Neuronal stem cell (in vitro differentiated cells): Measurements from ENCODE around the gene SOCS1.
"Not testable (repeated sequence)": the region's sequence is repeated elsewhere in the genome, so short reads cannot be mapped to it uniquely, and the experiment has no call there.

Experiments
- DNase-seq: peaks from one replicate; pipeline ENCODE4 v3.0.0-alpha.2; 2013; ENCODE audit warnings: low spot score
- H2AFZ ChIP-seq: one replicate; pipeline ENCODE4 v1.6.1; 2013; ENCODE audit warnings: mild to moderate bottlenecking, low read length, inconsistent platforms
- H2AK5ac ChIP-seq: 2 replicates; pipeline ENCODE4 v1.6.1; 2013; ENCODE audit warnings: low read depth, mild to moderate bottlenecking, inconsistent platforms, low read length, moderate library complexity, mixed read lengths
- H2BK120ac ChIP-seq: 2 replicates; pipeline ENCODE4 v1.6.1; 2013; ENCODE audit warnings: low read depth, mild to moderate bottlenecking, inconsistent platforms, low read length, moderate library complexity, mixed read lengths
- H2BK12ac ChIP-seq: one replicate; pipeline ENCODE4 v1.6.1; 2013; ENCODE audit warnings: low read length, inconsistent platforms
- H2BK15ac ChIP-seq: 2 replicates; pipeline ENCODE4 v1.6.1; 2013; ENCODE audit warnings: mild to moderate bottlenecking, low read length, inconsistent platforms, mixed read lengths
- H2BK5ac ChIP-seq: one replicate; pipeline ENCODE4 v1.6.1; 2013; ENCODE audit warnings: inconsistent platforms, mild to moderate bottlenecking, low read length, moderate library complexity
- H3K14ac ChIP-seq: one replicate; pipeline ENCODE4 v1.6.1; 2013; ENCODE audit warnings: low read length, inconsistent platforms
- H3K18ac ChIP-seq: 2 replicates; pipeline ENCODE4 v1.6.1; 2013; ENCODE audit warnings: low read length, inconsistent platforms
- H3K23ac ChIP-seq: 2 replicates; pipeline ENCODE4 v1.6.1; 2013; ENCODE audit warnings: low read depth, mild to moderate bottlenecking, mixed read lengths, low read length, inconsistent platforms; ENCODE audit not compliant: poor library complexity
- H3K27ac ChIP-seq: replicated peaks from 3 replicates; pipeline ENCODE4 v1.5.1; 2013; ENCODE audit warnings: low read length, inconsistent platforms
- H3K27me3 ChIP-seq, 3 experiments: 2 replicates each; pipeline ENCODE4 v1.6.1; 2013; ENCODE audit warnings: low read length in 3 of 3, mild to moderate bottlenecking in 2 of 3, inconsistent platforms in 1 of 3, low read depth in 1 of 3, mixed read lengths in 1 of 3, moderate library complexity in 1 of 3; ENCODE audit not compliant: control insufficient read depth in 3 of 3, insufficient read depth in 3 of 3
- H3K36me3 ChIP-seq, 2 donors: replicated peaks in 1 of 2; 2 replicates each; pipeline ENCODE4 v1.6.1; 2013; ENCODE audit warnings: low read length in 2 of 2; ENCODE audit not compliant: control insufficient read depth in 2 of 2, insufficient read depth in 2 of 2
- H3K4ac ChIP-seq: 2 replicates; pipeline ENCODE4 v1.6.1; 2013; ENCODE audit warnings: inconsistent platforms, mild to moderate bottlenecking, low read length, moderate library complexity
- H3K4me1 ChIP-seq, 2 donors: 1 replicate in 1 of 2; 2 replicates in 1 of 2; pipeline ENCODE4 v1.6.1; 2013; ENCODE audit warnings: low read length in 2 of 2, low read depth in 1 of 2; ENCODE audit not compliant: control insufficient read depth in 2 of 2, insufficient read depth in 1 of 2
- H3K4me2 ChIP-seq: one replicate; pipeline ENCODE4 v1.6.1; 2013; ENCODE audit warnings: mild to moderate bottlenecking, low read length, inconsistent platforms; ENCODE audit not compliant: insufficient read depth, poor library complexity, severe bottlenecking
- H3K4me3 ChIP-seq, 2 donors: 2 replicates each; pipeline ENCODE4 v1.5.1; 2013; ENCODE audit warnings: low read length in 2 of 2, mild to moderate bottlenecking in 2 of 2, inconsistent platforms in 1 of 2, moderate library complexity in 1 of 2
- H3K79me1 ChIP-seq: one replicate; pipeline ENCODE4 v1.6.1; 2013; ENCODE audit warnings: low read depth, mild to moderate bottlenecking, inconsistent platforms, low read length, moderate library complexity
- H3K9ac ChIP-seq: one replicate; pipeline ENCODE4 v1.6.1; 2013; ENCODE audit warnings: mild to moderate bottlenecking, low read depth, low read length, inconsistent platforms; ENCODE audit not compliant: poor library complexity
- H3K9me3 ChIP-seq, 2 donors: replicated peaks in 1 of 2; 2 replicates each; pipeline versions ENCODE3 to v1.6.1; 2013; ENCODE audit warnings: low read length in 2 of 2, mild to moderate bottlenecking in 2 of 2, inconsistent platforms in 1 of 2, low read depth in 1 of 2, mixed read lengths in 1 of 2, moderate library complexity in 1 of 2; ENCODE audit not compliant: control insufficient read depth in 2 of 2, insufficient read depth in 1 of 2
- H4K8ac ChIP-seq: one replicate; pipeline ENCODE4 v1.6.1; 2013; ENCODE audit warnings: low read depth, mild to moderate bottlenecking, inconsistent platforms, low read length, moderate library complexity
- H4K91ac ChIP-seq: one replicate; pipeline ENCODE4 v1.6.1; 2013; ENCODE audit warnings: low read length, low read depth, mild to moderate bottlenecking, inconsistent platforms; ENCODE audit not compliant: poor library complexity
- WGBS, 2 donors: extraction: QIAGEN DNeasy Blood & Tissue Kit; methylation state at CpG; one replicate each; pipeline ENCODE4 v1.1.7; 2013; ENCODE audit warnings: missing lambda C conversion rate in 2 of 2, mixed read lengths in 1 of 2; ENCODE audit not compliant: insufficient read length in 2 of 2, insufficient replicate concordance in 1 of 2; ENCODE audit errors: extremely low coverage in 2 of 2; 5-methylcytosine and 5-hydroxymethylcytosine counted together

SOCS1 gene

DNA sequence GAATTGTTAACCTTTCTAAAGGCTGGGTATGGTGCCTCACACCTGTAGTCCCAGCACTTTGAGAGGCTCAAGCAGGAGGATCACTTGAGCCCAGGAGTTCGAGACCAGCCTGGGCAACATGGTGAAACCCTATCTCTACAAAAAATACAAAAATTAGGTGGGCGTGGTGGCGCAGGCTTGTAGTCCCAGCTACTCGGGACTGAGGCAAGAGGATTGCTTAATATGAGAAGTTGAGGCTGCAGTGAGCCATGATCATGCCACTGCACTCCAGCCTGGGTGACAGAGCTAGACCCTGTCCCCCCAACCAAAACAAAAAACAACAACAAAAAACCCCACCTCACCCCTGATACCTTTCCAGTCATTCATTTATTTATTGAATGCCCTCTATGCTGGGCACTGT, 33.7 kb upstream of the SOCS1 start:
- H3K4me1 ChIP-seq = peaks cover 8 to 16% of the 10 kb centered on the region in 2 donors
- not testable (repeated sequence) for H3K4ac ChIP-seq, DNase-seq, H4K91ac ChIP-seq, H3K4me2 ChIP-seq, H2AFZ ChIP-seq, H3K14ac ChIP-seq, H2BK12ac ChIP-seq, H4K8ac ChIP-seq, H3K27ac ChIP-seq, H3K4me3 ChIP-seq, H3K27me3 ChIP-seq, H2AK5ac ChIP-seq, H3K18ac ChIP-seq, H2BK5ac ChIP-seq, H3K9ac ChIP-seq, H3K9me3 ChIP-seq, H2BK120ac ChIP-seq, H3K36me3 ChIP-seq, H3K79me1 ChIP-seq, H2BK15ac ChIP-seq, H3K23ac ChIP-seq
- no CpG with 5 or more reads among the region's 4 CpGs for WGBS, 2 donors

DNA sequence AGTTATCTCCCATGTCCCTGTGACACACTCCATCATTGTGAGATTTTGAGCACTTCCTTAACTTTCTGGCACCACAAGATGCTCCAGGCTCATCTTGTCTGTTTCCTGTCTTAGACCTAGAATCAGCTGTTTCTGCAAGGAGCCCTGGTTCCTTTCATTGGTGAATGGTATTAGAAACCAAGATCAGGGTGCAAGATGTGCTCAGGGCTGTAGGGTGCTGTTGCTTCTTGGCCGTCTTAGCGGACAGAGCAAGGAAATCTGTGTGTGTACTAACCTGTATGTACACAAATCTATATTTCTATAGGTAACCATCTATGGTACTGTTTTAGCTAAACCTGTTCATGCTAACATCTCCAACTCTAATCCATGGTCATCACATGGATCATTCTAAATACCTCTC, 33.2 kb upstream of the SOCS1 start:
- H2BK120ac ChIP-seq = no peak overlapping the region
- H3K14ac ChIP-seq = no peak overlapping the region
- peaks cover 8 to 16% of the 10 kb centered on the region in 2 donors for H3K4me1 ChIP-seq
- no peak overlapping the region for H3K4me2 ChIP-seq
- no peak overlapping the region for H2AK5ac ChIP-seq
- no CpG with 5 or more reads among the region's 2 CpGs for WGBS, 2 donors
- no peak overlapping the region for H2BK5ac ChIP-seq
- H3K4ac ChIP-seq = no peak overlapping the region
- H4K8ac ChIP-seq = no peak overlapping the region
- H3K23ac ChIP-seq = no peak overlapping the region
- H3K79me1 ChIP-seq = no peaks in the 10 kb centered on the region
- no peak overlapping the region for H3K9ac ChIP-seq
- no peak overlapping the region for H2BK12ac ChIP-seq
- H3K36me3 ChIP-seq = no peaks in the 10 kb centered on the region
- H3K27ac ChIP-seq = no peak overlapping the region
- no peak overlapping the region for H2AFZ ChIP-seq
- H4K91ac ChIP-seq = no peak overlapping the region
- no peak overlapping the region for H2BK15ac ChIP-seq
- peaks cover 0 to 3% (median 0%) of the 10 kb centered on the region in 3 experiments for H3K27me3 ChIP-seq
- H3K9me3 ChIP-seq = peaks cover 0 to 4% of the 10 kb centered on the region in 2 donors
- DNase-seq = no peak
- H3K4me3 ChIP-seq = no peak overlapping the region
- no peak overlapping the region for H3K18ac ChIP-seq

DNA sequence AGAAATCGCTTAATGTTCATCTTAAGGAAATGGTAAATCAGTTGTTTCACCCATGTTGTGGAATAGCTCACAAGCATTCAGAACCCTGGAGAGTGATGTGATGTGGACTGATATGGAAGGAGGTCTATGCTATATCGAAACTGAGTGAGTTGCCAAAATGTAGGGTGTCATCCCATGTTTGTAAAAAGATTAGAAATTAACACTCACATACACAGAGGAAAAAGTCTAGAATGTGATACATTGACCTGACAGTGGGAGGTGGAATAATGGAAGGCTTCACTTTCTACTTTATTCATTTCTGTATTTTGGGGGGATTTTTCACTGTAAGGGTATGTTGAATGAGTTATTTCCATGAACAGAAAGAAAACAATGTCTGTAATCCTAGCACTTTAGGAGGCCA, 29.8 kb upstream of the SOCS1 start:
- Histone ChIP-seq H2BK12ac (no peak overlapping the region), H3K4me2 (no peak overlapping the region), H2BK120ac (no peak overlapping the region), H4K91ac (no peak overlapping the region), H3K4me3 (no peak overlapping the region), H4K8ac (no peak overlapping the region), H2BK5ac (no peak overlapping the region), H3K4me1 (peaks cover 3 to 10% of the 10 kb centered on the region in 2 donors), H3K23ac (no peak overlapping the region), H2BK15ac (no peak overlapping the region), H3K18ac (no peak overlapping the region), H3K36me3 (no peaks in the 10 kb centered on the region), H3K4ac (no peak overlapping the region), H3K27me3 (peaks cover 0 to 3% (median 0%) of the 10 kb centered on the region in 3 experiments), H3K9me3 (peaks cover 0 to 4% of the 10 kb centered on the region in 2 donors), H2AFZ (no peak overlapping the region), H3K14ac (no peak overlapping the region), H3K79me1 (no peaks in the 10 kb centered on the region), H3K9ac (no peak overlapping the region), H3K27ac (no peak overlapping the region), H2AK5ac (no peak overlapping the region)
- no CpG with 5 or more reads among the region's 2 CpGs for WGBS, 2 donors
- no peak for DNase-seq

DNA sequence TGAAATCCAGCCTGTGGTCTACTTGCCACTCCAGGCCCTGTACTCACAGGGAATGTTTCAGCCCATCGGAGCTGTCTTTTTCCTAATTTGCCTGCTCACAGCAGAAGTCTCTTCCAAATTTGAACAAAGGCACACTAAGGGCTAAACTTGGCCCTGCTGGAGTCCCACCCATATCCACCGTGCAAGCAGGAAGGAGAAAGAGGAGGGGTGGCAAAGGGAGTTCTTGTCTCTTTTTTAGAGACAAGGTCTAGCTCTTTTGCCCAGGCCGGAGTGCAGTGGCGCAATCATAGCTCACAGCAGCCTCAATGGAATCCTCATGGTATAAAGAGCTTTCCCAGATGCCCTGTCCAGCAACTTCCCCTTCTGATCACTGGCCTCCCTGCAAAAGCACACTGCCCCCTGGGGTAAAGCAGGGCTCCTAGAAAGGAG, 27.8 kb upstream of the SOCS1 start:
- Histone ChIP-seq H3K9ac (no peak overlapping the region), H2BK5ac (peak overlapping the region; percentile 32), H4K91ac (no peak overlapping the region), H2AFZ (peak overlapping the region; percentile 49), H3K4ac (no peak overlapping the region), H3K79me1 (no peaks in the 10 kb centered on the region), H3K4me2 (no peak overlapping the region), H4K8ac (no peak overlapping the region), H3K27me3 (no peaks in the 10 kb centered on the region), H3K4me3 (no peak overlapping the region), H3K27ac (no peak overlapping the region), H2BK15ac (no peak overlapping the region), H3K36me3 (no peaks in the 10 kb centered on the region), H3K23ac (no peak overlapping the region), H2BK120ac (no peak overlapping the region), H3K18ac (no peak overlapping the region), H2AK5ac (no peak overlapping the region), H3K9me3 (no peaks in the 10 kb centered on the region), H2BK12ac (no peak overlapping the region), H3K14ac (no peak overlapping the region), H3K4me1 (peaks cover 3 to 7% of the 10 kb centered on the region in 2 donors)
- WGBS, 2 donors = no CpG with 5 or more reads among the region's 4 CpGs
- no peak for DNase-seq
